Neural crest cell (in vitro differentiated cells): ENCODE data around the gene MYCBPAP. TPM values are rescaled to one million over a fixed set of nuclear protein-coding genes. Genes with fewer than 3 reads are reported as not detected.

Experiments used
- DNase-seq: peaks from one replicate; pipeline ENCODE4 v3.0.0; 2021; ENCODE audit warnings: low read depth, mixed read lengths, low spot score
- H3K27ac Mint-ChIP-seq: one replicate; pipeline ENCODE4 v1.8.0; 2021; ENCODE audit warnings: mild to moderate bottlenecking, mixed read lengths; ENCODE audit not compliant: unreplicated experiment
- H3K27me3 Mint-ChIP-seq: 2 replicates; pipeline ENCODE4 v1.8.0; 2021; ENCODE audit warnings: low read depth, mild to moderate bottlenecking, mixed read lengths
- H3K36me3 Mint-ChIP-seq: 2 replicates; pipeline ENCODE4 v1.8.0; 2021; ENCODE audit warnings: low read depth, mild to moderate bottlenecking, mixed read lengths
- H3K4me1 Mint-ChIP-seq: 2 replicates; pipeline ENCODE4 v1.8.0; 2021; ENCODE audit warnings: mixed read lengths
- H3K4me3 Mint-ChIP-seq: one replicate; pipeline ENCODE4 v1.8.0; 2021; ENCODE audit warnings: mild to moderate bottlenecking, mixed read lengths
- H3K9me3 Mint-ChIP-seq: 2 replicates; pipeline ENCODE4 v1.8.0; 2021; ENCODE audit warnings: mixed read lengths
- CTCF ChIP-seq: fragments of 200-600 bp; sonication (generic); conservative IDR thresholded peaks from 2 replicates; pipeline ENCODE4 v1.5.0; 2021; ENCODE audit warnings: antibody characterized with exemption, mild to moderate bottlenecking
- total RNA-seq: library from RNA; stranded (reverse); gene quantifications from 2 replicates; pipeline ENCODE4 v1.2.1, GENCODE V29; 2021

Gene MYCBPAP
- total RNA-seq, 1 donor from 2014 or later = 1.2 TPM

- no peaks in the 10 kb centered on the region for H3K9me3 Mint-ChIP-seq
- no peak for TF ChIP-seq CTCF
- no peak for DNase-seq
- peaks cover 35% of the 10 kb centered on the region for H3K27me3 Mint-ChIP-seq
- H3K36me3 Mint-ChIP-seq = no peaks in the 10 kb centered on the region
- peaks cover 16% of the 10 kb centered on the region for H3K4me1 Mint-ChIP-seq
- H3K4me3 Mint-ChIP-seq = no peak overlapping the region
- H3K27ac Mint-ChIP-seq = no peak overlapping the region
Observed at GRCh38 chr17:50466371-50467113, 41.7 kb upstream of the MYCBPAP start.

DNA sequence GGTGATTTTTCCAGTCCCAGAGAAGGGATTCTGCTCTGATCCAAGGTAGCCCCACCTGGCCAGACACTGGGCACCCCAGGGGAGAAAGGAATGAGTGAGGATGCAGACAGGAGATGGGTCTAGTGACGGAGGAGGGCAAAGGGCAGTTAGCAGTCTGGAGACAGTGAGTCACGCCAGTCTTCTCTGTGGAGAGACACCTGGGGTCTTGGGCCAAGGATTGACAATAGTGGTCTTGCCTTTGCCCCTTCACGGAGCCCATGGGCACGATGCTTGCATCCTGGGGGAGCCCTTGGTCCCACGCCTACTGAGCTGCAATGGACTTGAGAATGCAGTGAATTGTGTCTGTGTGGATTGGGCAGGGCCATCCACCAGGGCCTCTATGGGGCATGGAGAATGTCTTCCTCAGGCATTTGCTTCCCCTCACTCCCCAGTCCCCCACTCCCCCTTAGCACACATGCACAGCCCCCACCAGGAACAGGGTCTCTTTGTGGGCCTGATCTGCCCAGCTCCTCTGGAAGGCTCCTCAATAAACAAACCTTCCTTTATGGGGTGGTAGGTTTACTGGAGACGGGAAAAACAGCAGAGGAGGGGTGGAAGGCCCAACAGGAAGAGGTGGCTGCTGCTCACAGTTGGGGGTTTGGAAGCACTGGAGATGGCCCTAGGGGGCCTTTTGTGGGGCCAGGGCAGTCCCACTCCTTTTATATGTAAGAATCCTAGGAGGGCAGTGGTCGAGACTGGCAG, 41.0 kb upstream of the MYCBPAP start:
- Mint-ChIP-seq H3K27ac (no peak overlapping the region), H3K4me1 (peaks cover 16% of the 10 kb centered on the region), H3K27me3 (peaks cover 39% of the 10 kb centered on the region), H3K4me3 (peak overlapping the region; percentile 80), H3K9me3 (no peaks in the 10 kb centered on the region), H3K36me3 (no peaks in the 10 kb centered on the region)
- no peak for DNase-seq
- no peak for TF ChIP-seq CTCF

GRCh38 chr17:50467855-50468303, 40.4 kb upstream of the MYCBPAP start:
- H3K4me3 Mint-ChIP-seq = peak overlapping the region; percentile 80

GRCh38 chr17:50468304-50469207, 39.7 kb upstream of the MYCBPAP start, which contains the start of gene CHAD:
CHAD (minus strand) TSS chr17:50468880; CDS start chr17:50468813, 67 bp downstream.
- peak within 1 kb of the TSS; percentile 80 for H3K4me3 Mint-ChIP-seq
- no peak for TF ChIP-seq CTCF
- H3K36me3 Mint-ChIP-seq = no peaks in the 10 kb centered on the region
- H3K27ac Mint-ChIP-seq = no peak within 1 kb of the TSS
- H3K9me3 Mint-ChIP-seq = no peaks in the 10 kb centered on the region
- H3K4me1 Mint-ChIP-seq = peaks cover 16% of the 10 kb centered on the region
- peaks cover 44% of the 10 kb centered on the region for H3K27me3 Mint-ChIP-seq
- no peak for DNase-seq

More at GRCh38 chr17:50467855-50468303, 40.4 kb upstream of the MYCBPAP start:
- peaks cover 16% of the 10 kb centered on the region for H3K4me1 Mint-ChIP-seq
- no peak for DNase-seq
- H3K27me3 Mint-ChIP-seq = peaks cover 44% of the 10 kb centered on the region
- H3K36me3 Mint-ChIP-seq = no peaks in the 10 kb centered on the region
- no peak for TF ChIP-seq CTCF
- no peaks in the 10 kb centered on the region for H3K9me3 Mint-ChIP-seq
- no peak overlapping the region for H3K27ac Mint-ChIP-seq

DNA sequence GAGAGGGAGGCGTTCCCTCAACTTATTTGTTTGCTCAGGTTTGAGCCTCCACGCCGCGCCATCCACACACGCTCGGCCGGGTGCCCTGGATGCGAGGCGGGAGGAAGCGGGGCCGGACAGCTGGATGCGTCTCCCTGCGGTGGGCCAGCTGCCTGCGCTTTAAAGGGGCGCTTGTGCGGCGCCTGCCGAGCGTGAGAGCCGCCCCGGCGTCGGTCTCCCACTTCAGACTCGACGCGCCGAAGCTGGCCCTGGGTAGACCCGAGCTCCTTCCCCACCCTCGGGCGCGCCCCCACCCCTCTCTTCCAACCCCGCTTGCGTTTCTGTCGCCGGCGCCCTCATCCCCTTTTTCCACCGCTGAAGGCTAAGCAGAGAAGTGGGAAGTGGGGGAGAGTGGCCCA, 39.0 kb upstream of the MYCBPAP start:
- no peak overlapping the region for H3K4me3 Mint-ChIP-seq
- no peak for DNase-seq
- peaks cover 44% of the 10 kb centered on the region for H3K27me3 Mint-ChIP-seq

More for the DNA sequence above, 39.0 kb upstream of the MYCBPAP start:
- no peaks in the 10 kb centered on the region for H3K36me3 Mint-ChIP-seq
- H3K9me3 Mint-ChIP-seq = no peaks in the 10 kb centered on the region
- peaks cover 16% of the 10 kb centered on the region for H3K4me1 Mint-ChIP-seq
- no peak for TF ChIP-seq CTCF
- H3K27ac Mint-ChIP-seq = no peak overlapping the region
